ENCODE data around the gene REEP1.

DNA sequence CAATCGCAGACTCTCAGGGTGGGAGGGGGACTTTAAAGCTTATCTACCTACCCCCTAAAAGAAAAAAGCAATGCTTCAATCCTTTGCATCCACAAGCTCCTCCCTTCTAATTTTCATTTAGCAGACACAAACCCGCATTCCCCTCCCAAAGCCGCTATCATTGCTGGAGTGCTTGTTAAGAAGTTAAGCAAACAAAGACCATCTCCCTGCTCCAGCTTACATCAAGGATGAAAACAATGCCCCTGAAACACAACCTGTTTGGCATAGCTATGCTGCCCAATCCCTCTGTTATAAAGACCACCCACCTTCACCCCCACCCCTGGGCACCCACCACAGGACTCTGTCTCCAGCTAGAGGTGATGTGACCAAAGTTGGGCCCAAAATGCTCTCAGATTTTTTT lies 33.0 kb downstream of the REEP1 start:
- TF ChIP-seq, protein P1, sequence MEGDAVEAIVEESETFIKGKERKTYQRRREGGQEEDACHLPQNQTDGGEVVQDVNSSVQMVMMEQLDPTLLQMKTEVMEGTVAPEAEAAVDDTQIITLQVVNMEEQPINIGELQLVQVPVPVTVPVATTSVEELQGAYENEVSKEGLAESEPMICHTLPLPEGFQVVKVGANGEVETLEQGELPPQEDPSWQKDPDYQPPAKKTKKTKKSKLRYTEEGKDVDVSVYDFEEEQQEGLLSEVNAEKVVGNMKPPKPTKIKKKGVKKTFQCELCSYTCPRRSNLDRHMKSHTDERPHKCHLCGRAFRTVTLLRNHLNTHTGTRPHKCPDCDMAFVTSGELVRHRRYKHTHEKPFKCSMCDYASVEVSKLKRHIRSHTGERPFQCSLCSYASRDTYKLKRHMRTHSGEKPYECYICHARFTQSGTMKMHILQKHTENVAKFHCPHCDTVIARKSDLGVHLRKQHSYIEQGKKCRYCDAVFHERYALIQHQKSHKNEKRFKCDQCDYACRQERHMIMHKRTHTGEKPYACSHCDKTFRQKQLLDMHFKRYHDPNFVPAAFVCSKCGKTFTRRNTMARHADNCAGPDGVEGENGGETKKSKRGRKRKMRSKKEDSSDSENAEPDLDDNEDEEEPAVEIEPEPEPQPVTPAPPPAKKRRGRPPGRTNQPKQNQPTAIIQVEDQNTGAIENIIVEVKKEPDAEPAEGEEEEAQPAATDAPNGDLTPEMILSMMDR (IDR thresholded peaks at IDR 0.05) = no peak
- no peak for TF ChIP-seq ZFX (IDR thresholded peaks at IDR 0.05; ENCODE audit: borderline replicate concordance)
